Fibroblast of lung (primary cell): ENCODE data around the gene AKT1S1.

ENCODE experiments used
- CTCF ChIP-seq, 2 donors: IDR thresholded peaks in 1 of 2; conservative IDR thresholded peaks in 1 of 2; 1 replicate in 1 of 2; 2 replicates in 1 of 2; pipeline ENCODE4 v1.5.1; 2011 to 2012; ENCODE audit warnings: low read length in 2 of 2, control low read depth in 1 of 2, inconsistent platforms in 1 of 2, low read depth in 1 of 2, mild to moderate bottlenecking in 1 of 2
- EZH2 ChIP-seq: IDR thresholded peaks from 2 replicates; pipeline ENCODE4 v1.5.1; 2012; ENCODE audit warnings: low read length, control low read depth, mild to moderate bottlenecking; ENCODE audit errors: missing control alignments

DNA sequence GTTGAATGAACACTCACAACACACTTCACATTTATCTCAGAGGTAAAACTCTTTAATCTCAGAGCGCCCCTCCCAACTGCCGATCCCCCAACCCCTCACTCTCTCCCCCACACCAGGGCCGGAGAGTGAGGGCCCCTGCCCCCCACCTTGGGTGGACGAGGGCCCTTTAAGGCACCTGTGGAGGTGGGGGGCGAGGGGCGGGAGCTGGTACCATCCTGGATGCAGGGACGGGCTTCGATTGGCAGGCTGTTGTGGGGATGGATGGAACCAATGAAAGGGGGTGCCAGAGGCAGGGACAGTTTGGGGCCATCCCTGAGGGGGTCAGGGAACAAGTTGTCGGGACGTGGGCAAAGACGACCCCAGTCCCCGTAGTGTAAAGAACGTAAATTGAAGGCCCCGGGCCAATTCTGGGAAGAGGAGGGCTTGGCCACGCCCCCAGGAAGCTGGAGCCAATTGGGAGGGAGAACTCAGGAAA lies 8.1 kb downstream of the AKT1S1 start:
- TF ChIP-seq CTCF (conservative IDR thresholded peaks at IDR 0.05 in 1 of 2, IDR thresholded peaks at IDR 0.05 in 1 of 2; ENCODE audit: low read depth in 1 of 2, low read length in 2 of 2), result no peak
- no peak for TF ChIP-seq EZH2
